Measurements from ENCODE around the gene LARP4B.

DNA sequence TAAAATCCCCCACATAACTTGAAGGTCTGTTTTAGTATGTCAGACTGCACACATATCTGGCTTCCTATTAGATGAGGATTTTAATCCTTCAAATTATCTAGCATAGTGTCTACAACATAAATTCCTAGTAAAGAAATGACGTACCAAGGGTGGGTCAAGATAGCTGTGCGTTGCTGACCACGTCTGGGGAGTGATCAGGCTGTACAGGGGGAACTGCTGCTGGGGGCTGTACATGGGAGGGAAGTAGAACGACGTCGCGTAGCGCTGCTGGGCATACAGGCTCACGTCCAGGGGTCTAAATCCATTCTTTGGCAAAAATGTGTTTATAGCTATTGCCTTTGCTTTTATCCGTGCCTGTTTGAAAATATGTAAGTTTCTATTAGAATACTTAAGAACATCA, 102.3 kb downstream of the LARP4B start:
- TF ChIP-seq POLR2A (IDR thresholded peaks at IDR 0.05) (no peak), CTCF (IDR thresholded peaks at IDR 0.05) (no peak)
